ENCODE measurements around the gene AKNA. TPM values are rescaled to one million over a fixed set of nuclear protein-coding genes. Genes with fewer than 3 reads are reported as not detected.

The AKNA gene
- total and polyA plus RNA-seq, 5 donors from 2014 or later, result 11.9 to 381 (median 14.6) TPM

GRCh38 chr9:114407889-114408288 lies 20.1 kb upstream of the AKNA start:
- peaks cover 5% of the 10 kb centered on the region for H3K27me3 Mint-ChIP-seq
- Histone ChIP-seq H3K4me1 (ENCODE audit: control insufficient read depth, insufficient read depth, low read length, poor library complexity, severe bottlenecking) (peaks cover 5% of the 10 kb centered on the region), H3K9me3 (ENCODE audit: control insufficient read depth in 2 of 2, low read length in 2 of 2) (no peaks in the 10 kb centered on the region), H3K27ac (ENCODE audit: insufficient read depth, low read length, poor library complexity, severe bottlenecking) (no peak overlapping the region), H3K36me3 (ENCODE audit: control insufficient read depth, insufficient read depth, low read length) (no peaks in the 10 kb centered on the region), H3K4me3 (ENCODE audit: low read depth, low read length) (no peak overlapping the region), H3K27me3 (ENCODE audit: control insufficient read depth, insufficient read depth, low read length) (no peaks in the 10 kb centered on the region)
- no peak overlapping the region for H3K27ac Mint-ChIP-seq
- H3K36me3 Mint-ChIP-seq, result no peaks in the 10 kb centered on the region
- no peak overlapping the region for H3K4me3 Mint-ChIP-seq
- DNase-seq, result no peak
- ATAC-seq (ENCODE audit: low read depth in 2 of 2), result no peak
- peaks cover 3 to 8% (median 5%) of the 10 kb centered on the region in 4 donors for H3K4me1 Mint-ChIP-seq
- peaks cover 0 to under 1% (median 0%) of the 10 kb centered on the region in 7 donors for H3K9me3 Mint-ChIP-seq

GRCh38 chr9:114406441-114406840 lies 18.7 kb upstream of the AKNA start:
- Mint-ChIP-seq H3K27ac (no peak overlapping the region), H3K4me1 (peaks cover 3 to 8% (median 5%) of the 10 kb centered on the region in 4 donors), H3K36me3 (no peaks in the 10 kb centered on the region), H3K9me3 (no peaks in the 10 kb centered on the region), H3K27me3 (peaks cover 5% of the 10 kb centered on the region), H3K4me3 (no peak overlapping the region)
- DNase-seq, result no peak
- H3K27me3 ChIP-seq (ENCODE audit: control insufficient read depth, insufficient read depth, low read length), result no peaks in the 10 kb centered on the region
- no peak overlapping the region for H3K27ac ChIP-seq (ENCODE audit: insufficient read depth, low read length, poor library complexity, severe bottlenecking)
- H3K4me1 ChIP-seq (ENCODE audit: control insufficient read depth, insufficient read depth, low read length, poor library complexity, severe bottlenecking), result peaks cover 5% of the 10 kb centered on the region
- no peak overlapping the region for H3K4me3 ChIP-seq (ENCODE audit: low read depth, low read length)
- H3K36me3 ChIP-seq (ENCODE audit: control insufficient read depth, insufficient read depth, low read length), result no peaks in the 10 kb centered on the region
- no peak for ATAC-seq (ENCODE audit: low read depth in 2 of 2)
- H3K9me3 ChIP-seq (ENCODE audit: control insufficient read depth in 2 of 2, low read length in 2 of 2), result no peaks in the 10 kb centered on the region

DNA sequence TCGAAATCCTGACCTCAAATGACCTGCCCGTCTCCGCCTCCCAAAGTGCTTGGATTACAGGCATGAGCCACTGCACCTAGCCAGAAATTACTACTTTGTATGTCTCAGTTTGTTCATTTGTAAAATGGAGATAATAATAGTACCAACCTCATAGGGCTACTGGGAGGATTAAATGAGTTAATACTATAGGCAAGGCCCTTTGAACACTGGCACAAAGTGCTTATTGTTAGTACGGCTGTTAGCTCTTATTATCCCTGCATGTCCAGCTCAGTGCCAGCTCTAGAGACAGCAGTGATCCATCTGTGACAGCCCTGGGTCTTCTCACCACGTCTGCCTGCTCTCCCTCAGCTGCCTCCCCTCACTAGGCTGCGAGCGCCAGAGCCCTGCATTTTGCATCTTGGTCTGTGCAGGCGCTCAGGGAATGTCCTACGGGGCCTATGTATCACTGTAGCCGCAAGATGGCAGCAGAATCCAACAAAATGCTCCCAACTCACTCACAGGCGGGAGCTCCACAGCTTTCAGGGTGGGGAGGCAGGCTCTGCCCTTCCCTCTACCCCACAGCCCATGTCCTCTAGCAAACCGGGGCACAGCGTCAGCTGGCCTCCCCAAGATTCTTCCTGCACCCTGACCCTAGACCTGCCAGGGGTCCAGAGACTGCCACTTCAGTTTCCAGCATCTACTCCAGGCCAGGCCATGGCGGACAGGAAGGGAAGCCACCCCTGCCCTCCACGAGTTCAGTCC lies 17.7 kb upstream of the AKNA start:
- peak overlapping the region in 2 of 3 donors; percentile 44 to 66 for H3K27ac Mint-ChIP-seq
- Histone ChIP-seq H3K9me3 (ENCODE audit: control insufficient read depth in 2 of 2, low read length in 2 of 2) (no peaks in the 10 kb centered on the region), H3K36me3 (ENCODE audit: control insufficient read depth, insufficient read depth, low read length) (no peaks in the 10 kb centered on the region), H3K27me3 (ENCODE audit: control insufficient read depth, insufficient read depth, low read length) (no peaks in the 10 kb centered on the region), H3K27ac (ENCODE audit: insufficient read depth, low read length, poor library complexity, severe bottlenecking) (no peak overlapping the region), H3K4me1 (ENCODE audit: control insufficient read depth, insufficient read depth, low read length, poor library complexity, severe bottlenecking) (peaks cover 5% of the 10 kb centered on the region), H3K4me3 (ENCODE audit: low read depth, low read length) (no peak overlapping the region)
- peaks cover 3 to 8% (median 5%) of the 10 kb centered on the region in 4 donors for H3K4me1 Mint-ChIP-seq
- peak overlapping the region in 1 of 4 donors; percentile 24 for H3K4me3 Mint-ChIP-seq
- H3K9me3 Mint-ChIP-seq, result no peaks in the 10 kb centered on the region
- ATAC-seq (ENCODE audit: low read depth in 2 of 2) (peak; percentile 87 to 94), DNase-seq (peak; percentile 65 to 87 (median 81))
- peaks cover 5% of the 10 kb centered on the region for H3K27me3 Mint-ChIP-seq
- H3K36me3 Mint-ChIP-seq, result no peaks in the 10 kb centered on the region

DNA sequence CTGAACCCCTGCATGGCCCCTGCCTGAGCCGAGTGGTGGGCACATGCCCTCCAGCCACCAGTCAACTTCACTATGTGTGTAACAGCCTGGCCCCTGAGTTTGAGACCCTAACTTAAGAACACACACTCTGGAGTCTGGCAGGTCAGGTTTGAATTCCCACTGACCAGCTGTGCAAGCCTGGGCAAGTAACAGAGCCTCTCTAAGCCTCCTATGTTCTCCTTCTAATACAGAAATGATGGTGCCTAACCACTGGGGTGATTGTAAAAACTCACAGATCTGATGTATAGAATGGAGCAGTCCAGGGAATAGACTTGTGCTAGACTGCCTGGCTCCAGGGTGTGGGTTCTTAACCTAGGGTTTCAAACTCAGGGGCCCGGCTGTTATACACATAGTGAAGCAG lies 16.7 kb upstream of the AKNA start:
- Histone ChIP-seq H3K36me3 (ENCODE audit: control insufficient read depth, insufficient read depth, low read length) (no peaks in the 10 kb centered on the region), H3K27ac (ENCODE audit: insufficient read depth, low read length, poor library complexity, severe bottlenecking) (no peak overlapping the region), H3K27me3 (ENCODE audit: control insufficient read depth, insufficient read depth, low read length) (no peaks in the 10 kb centered on the region), H3K4me1 (ENCODE audit: control insufficient read depth, insufficient read depth, low read length, poor library complexity, severe bottlenecking) (peaks cover 5% of the 10 kb centered on the region), H3K4me3 (ENCODE audit: low read depth, low read length) (no peak overlapping the region), H3K9me3 (ENCODE audit: control insufficient read depth in 2 of 2, low read length in 2 of 2) (no peaks in the 10 kb centered on the region)
- DNase-seq, result no peak
- Mint-ChIP-seq H3K27me3 (peaks cover 5% of the 10 kb centered on the region), H3K9me3 (no peaks in the 10 kb centered on the region), H3K4me1 (peaks cover 3 to 8% (median 5%) of the 10 kb centered on the region in 4 donors), H3K36me3 (no peaks in the 10 kb centered on the region), H3K27ac (peak overlapping the region in 1 of 3 donors; percentile 89), H3K4me3 (no peak overlapping the region)
- no peak for ATAC-seq (ENCODE audit: low read depth in 2 of 2)

DNA sequence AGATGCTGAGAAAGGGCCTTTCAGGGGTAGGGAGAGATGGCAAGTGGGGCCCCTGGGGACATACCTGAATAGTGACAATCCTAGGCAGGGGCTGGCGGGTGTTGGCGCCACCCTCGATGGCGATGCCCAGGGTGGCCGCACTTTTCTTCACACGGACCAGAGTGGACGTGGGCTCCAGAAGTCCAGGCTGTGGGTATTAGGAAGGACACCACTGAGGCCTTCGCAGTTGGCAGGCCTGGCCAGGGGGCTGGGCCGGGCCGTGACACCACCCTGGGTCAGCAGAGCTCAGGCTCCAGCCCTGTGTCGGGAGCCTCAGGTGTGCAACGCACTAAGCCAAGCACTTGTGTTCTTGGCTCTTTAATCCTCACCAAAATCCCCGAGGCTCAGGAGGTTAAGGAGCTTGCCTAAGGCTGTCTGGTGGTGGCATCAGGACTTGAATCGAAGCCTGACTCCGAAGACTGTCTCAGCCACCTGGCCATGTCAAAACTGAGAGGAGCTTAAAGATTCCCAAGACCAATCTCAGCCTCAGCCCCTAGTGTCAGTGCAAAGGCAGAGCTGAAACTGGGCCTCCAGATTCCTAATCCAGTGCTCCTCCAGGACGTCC lies 15.5 kb upstream of the AKNA start:
- H3K27me3 Mint-ChIP-seq, result peaks cover 5% of the 10 kb centered on the region
- no peak overlapping the region for H3K4me3 ChIP-seq (ENCODE audit: low read depth, low read length)
- no peaks in the 10 kb centered on the region for H3K36me3 ChIP-seq (ENCODE audit: control insufficient read depth, insufficient read depth, low read length)
- H3K27ac Mint-ChIP-seq, result peak overlapping the region in 1 of 3 donors; percentile 62
- H3K4me3 Mint-ChIP-seq, result no peak overlapping the region
- peaks cover 9% of the 10 kb centered on the region for H3K4me1 ChIP-seq (ENCODE audit: control insufficient read depth, insufficient read depth, low read length, poor library complexity, severe bottlenecking)
- no peak for DNase-seq
- no peaks in the 10 kb centered on the region for H3K9me3 ChIP-seq (ENCODE audit: control insufficient read depth in 2 of 2, low read length in 2 of 2)
- ATAC-seq (ENCODE audit: low read depth in 2 of 2), result no peak
- no peaks in the 10 kb centered on the region for H3K36me3 Mint-ChIP-seq
- no peaks in the 10 kb centered on the region for H3K9me3 Mint-ChIP-seq
- no peak overlapping the region for H3K27ac ChIP-seq (ENCODE audit: insufficient read depth, low read length, poor library complexity, severe bottlenecking)
- H3K4me1 Mint-ChIP-seq, result peaks cover 3 to 14% (median 7%) of the 10 kb centered on the region in 4 donors
- no peaks in the 10 kb centered on the region for H3K27me3 ChIP-seq (ENCODE audit: control insufficient read depth, insufficient read depth, low read length)

DNA sequence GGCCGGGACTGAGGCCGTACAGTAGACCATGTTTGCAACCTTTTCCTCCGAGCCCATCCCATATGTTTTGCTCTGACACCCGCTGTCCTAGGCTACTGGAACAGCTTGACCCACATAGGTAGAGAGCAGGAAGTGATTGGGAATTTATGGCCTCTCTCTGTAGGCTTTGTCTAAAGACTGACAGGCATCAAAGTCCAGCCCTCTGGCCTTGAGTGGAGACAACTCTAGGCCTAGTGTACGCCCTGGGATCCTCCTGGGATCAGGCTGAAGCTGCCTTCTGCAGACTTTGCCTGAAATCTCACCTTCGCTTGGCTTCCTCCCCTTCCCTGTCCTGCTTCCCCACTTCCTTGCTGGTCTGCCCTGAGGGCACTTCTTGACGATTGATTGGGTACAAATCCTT lies 13.6 kb upstream of the AKNA start:
- H3K4me3 Mint-ChIP-seq, result peak overlapping the region in 1 of 4 donors; percentile 52
- no peak overlapping the region for H3K27ac ChIP-seq (ENCODE audit: insufficient read depth, low read length, poor library complexity, severe bottlenecking)
- H3K4me1 Mint-ChIP-seq, result peaks cover 9 to 26% (median 18%) of the 10 kb centered on the region in 4 donors
- no peak overlapping the region for H3K27ac Mint-ChIP-seq
- no peaks in the 10 kb centered on the region for H3K36me3 ChIP-seq (ENCODE audit: control insufficient read depth, insufficient read depth, low read length)
- ATAC-seq (ENCODE audit: low read depth in 2 of 2), result no peak
- H3K4me1 ChIP-seq (ENCODE audit: control insufficient read depth, insufficient read depth, low read length, poor library complexity, severe bottlenecking), result peaks cover 26% of the 10 kb centered on the region
- DNase-seq, result no peak
- no peaks in the 10 kb centered on the region for H3K9me3 Mint-ChIP-seq
- peaks cover 5% of the 10 kb centered on the region for H3K27me3 Mint-ChIP-seq
- no peaks in the 10 kb centered on the region for H3K36me3 Mint-ChIP-seq
- no peaks in the 10 kb centered on the region for H3K9me3 ChIP-seq (ENCODE audit: control insufficient read depth in 2 of 2, low read length in 2 of 2)
- H3K4me3 ChIP-seq (ENCODE audit: low read depth, low read length), result no peak overlapping the region
- H3K27me3 ChIP-seq (ENCODE audit: control insufficient read depth, insufficient read depth, low read length), result no peaks in the 10 kb centered on the region

- peak overlapping the region in 1 of 3 donors; percentile 1 for H3K27ac Mint-ChIP-seq
- H3K27me3 ChIP-seq (ENCODE audit: control insufficient read depth, insufficient read depth, low read length), result no peaks in the 10 kb centered on the region
- H3K27ac ChIP-seq (ENCODE audit: insufficient read depth, low read length, poor library complexity, severe bottlenecking), result no peak overlapping the region
- ATAC-seq (ENCODE audit: low read depth in 2 of 2) (no peak), DNase-seq (no peak)
- H3K9me3 ChIP-seq (ENCODE audit: control insufficient read depth in 2 of 2, low read length in 2 of 2), result no peaks in the 10 kb centered on the region
- H3K4me3 Mint-ChIP-seq, result peak overlapping the region in 1 of 4 donors; percentile 30
- H3K4me1 ChIP-seq (ENCODE audit: control insufficient read depth, insufficient read depth, low read length, poor library complexity, severe bottlenecking), result peaks cover 31% of the 10 kb centered on the region
- no peak overlapping the region for H3K4me3 ChIP-seq (ENCODE audit: low read depth, low read length)
- peaks cover 12 to 30% (median 22%) of the 10 kb centered on the region in 4 donors for H3K4me1 Mint-ChIP-seq
- no peaks in the 10 kb centered on the region for H3K9me3 Mint-ChIP-seq
- no peaks in the 10 kb centered on the region for H3K36me3 Mint-ChIP-seq
- peaks cover 5% of the 10 kb centered on the region for H3K27me3 Mint-ChIP-seq
- H3K36me3 ChIP-seq (ENCODE audit: control insufficient read depth, insufficient read depth, low read length), result no peaks in the 10 kb centered on the region
Measured at GRCh38 chr9:114400772-114401171, 13.0 kb upstream of the AKNA start.

Measured in CD4-positive, CD25-positive, alpha-beta regulatory T cell (primary cell).